H9 (cell line): ENCODE data around the gene CRACR2A. TPM values are rescaled to one million over a fixed set of nuclear protein-coding genes. Genes with fewer than 3 reads are reported as not detected.

Source experiments
- DNase-seq: peaks from one replicate; pipeline ENCODE4 v3.0.0-alpha.2; 2017
- H2AFZ ChIP-seq: one replicate; pipeline ENCODE4 v1.6.1; 2013; ENCODE audit warnings: mild to moderate bottlenecking, low read length, control low read depth, moderate library complexity
- H2AK5ac ChIP-seq: 2 replicates; pipeline ENCODE4 v1.6.1; 2013; ENCODE audit warnings: low read length, control low read depth, mixed read lengths; ENCODE audit not compliant: insufficient read length
- H2BK120ac ChIP-seq: one replicate; pipeline ENCODE4 v1.6.1; 2013; ENCODE audit warnings: low read depth, mild to moderate bottlenecking, low read length, control low read depth, inconsistent platforms; ENCODE audit not compliant: poor library complexity, severe bottlenecking
- H2BK12ac ChIP-seq: 2 replicates; pipeline ENCODE4 v1.6.1; 2013; ENCODE audit warnings: low read length, control low read depth, mixed read lengths, low read depth; ENCODE audit not compliant: insufficient read length
- H2BK15ac ChIP-seq: 2 replicates; pipeline ENCODE4 v1.6.1; 2013; ENCODE audit warnings: low read depth, low read length, control low read depth
- H2BK20ac ChIP-seq: one replicate; pipeline ENCODE4 v1.6.1; 2013; ENCODE audit warnings: low read depth, mild to moderate bottlenecking, low read length, control low read depth, inconsistent platforms; ENCODE audit not compliant: poor library complexity, severe bottlenecking
- H2BK5ac ChIP-seq: 2 replicates; pipeline ENCODE4 v1.6.1; 2013; ENCODE audit warnings: low read length, control low read depth, mixed read lengths; ENCODE audit not compliant: insufficient read length
- H3K14ac ChIP-seq: 2 replicates; pipeline ENCODE4 v1.6.1; 2013; ENCODE audit warnings: low read length, control low read depth; ENCODE audit not compliant: insufficient read depth
- H3K18ac ChIP-seq: 2 replicates; pipeline ENCODE4 v1.6.1; 2013; ENCODE audit warnings: low read depth, mild to moderate bottlenecking, mixed read lengths, low read length, control low read depth; ENCODE audit not compliant: insufficient read length
- H3K23ac ChIP-seq: 2 replicates; pipeline ENCODE4 v1.6.1; 2013; ENCODE audit warnings: low read length, control low read depth, mixed read lengths, low read depth; ENCODE audit not compliant: insufficient read length
- H3K23me2 ChIP-seq: 2 replicates; pipeline ENCODE4 v1.6.1; 2013; ENCODE audit warnings: low read depth, mild to moderate bottlenecking, mixed read lengths, low read length, control low read depth; ENCODE audit not compliant: insufficient read length, poor library complexity, severe bottlenecking
- H3K27ac ChIP-seq: 2 replicates; pipeline ENCODE4 v1.5.1; 2013; ENCODE audit warnings: low read length, control low read depth, mixed read lengths, low read depth; ENCODE audit not compliant: insufficient read length
- H3K27me3 ChIP-seq: 2 replicates; pipeline ENCODE4 v1.6.1; 2013; ENCODE audit warnings: low read length, control low read depth, inconsistent platforms; ENCODE audit not compliant: insufficient read depth
- H3K4ac ChIP-seq: 2 replicates; pipeline ENCODE4 v1.6.1; 2013; ENCODE audit warnings: low read depth, mild to moderate bottlenecking, control low read depth, inconsistent platforms, low read length, moderate library complexity
- H3K4me1 ChIP-seq: 2 replicates; pipeline ENCODE4 v1.6.1; 2013; ENCODE audit warnings: low read length, control low read depth, inconsistent platforms; ENCODE audit not compliant: insufficient read depth
- H3K4me2 ChIP-seq: 2 replicates; pipeline ENCODE4 v1.6.1; 2013; ENCODE audit warnings: low read length, control low read depth, mixed read lengths; ENCODE audit not compliant: insufficient read length, insufficient read depth
- H3K56ac ChIP-seq: 2 replicates; pipeline ENCODE4 v1.6.1; 2013; ENCODE audit warnings: low read depth, mild to moderate bottlenecking, mixed read lengths, low read length, control low read depth; ENCODE audit not compliant: insufficient read length
- H3K79me1 ChIP-seq: 2 replicates; pipeline ENCODE4 v1.6.1; 2013; ENCODE audit warnings: low read depth, mild to moderate bottlenecking, moderate library complexity, low read length, control low read depth, inconsistent platforms; ENCODE audit not compliant: insufficient read depth, poor library complexity, severe bottlenecking
- H3K79me2 ChIP-seq: 2 replicates; pipeline ENCODE4 v1.6.1; 2013; ENCODE audit warnings: low read length, control low read depth, inconsistent platforms; ENCODE audit not compliant: insufficient read depth
- H3K9ac ChIP-seq: 2 replicates; pipeline ENCODE4 v1.6.1; 2013; ENCODE audit warnings: low read length, control low read depth, mixed read lengths; ENCODE audit not compliant: insufficient read length; ENCODE audit errors: extremely low read depth
- H3K9me3 ChIP-seq: one replicate; pipeline ENCODE4 v1.6.1; 2013; ENCODE audit warnings: low read depth, low read length, inconsistent platforms; ENCODE audit not compliant: control insufficient read depth
- H3T11ph ChIP-seq: one replicate; pipeline ENCODE4 v1.6.1; 2013; ENCODE audit warnings: mild to moderate bottlenecking, low read length, control low read depth, inconsistent platforms
- H4K20me1 ChIP-seq: one replicate; pipeline ENCODE4 v1.6.1; 2013; ENCODE audit not compliant: control insufficient read depth, insufficient read length, insufficient read depth
- H4K5ac ChIP-seq: 2 replicates; pipeline ENCODE4 v1.6.1; 2013; ENCODE audit warnings: low read depth, mild to moderate bottlenecking, mixed read lengths, low read length, control low read depth; ENCODE audit not compliant: insufficient read length
- H4K8ac ChIP-seq: replicated peaks from 2 replicates; pipeline ENCODE4 v1.6.1; 2013; ENCODE audit warnings: low read length, control low read depth, mixed read lengths, low read depth; ENCODE audit not compliant: insufficient read length
- H4K91ac ChIP-seq: 2 replicates; pipeline ENCODE4 v1.6.1; 2013; ENCODE audit warnings: low read depth, mild to moderate bottlenecking, moderate library complexity, mixed read lengths, low read length, control low read depth; ENCODE audit not compliant: insufficient read length
- H3K27ac Mint-ChIP-seq, 3 experiments: 2 replicates in 2 of 3; 3 replicates in 1 of 3; pipeline ENCODE4 v1.8.0; 2020 to 2021; ENCODE audit warnings: mixed read lengths in 3 of 3, mild to moderate bottlenecking in 1 of 3, moderate library complexity in 1 of 3
- H3K27me3 Mint-ChIP-seq: 2 replicates; pipeline ENCODE4 v1.8.0; 2021; ENCODE audit warnings: low read depth, mild to moderate bottlenecking, moderate library complexity, mixed read lengths
- H3K36me3 Mint-ChIP-seq, 3 experiments: 2 replicates in 2 of 3; 3 replicates in 1 of 3; pipeline ENCODE4 v1.8.0; 2020 to 2021; ENCODE audit warnings: low read depth in 3 of 3, mixed read lengths in 3 of 3; ENCODE audit not compliant: insufficient read depth in 1 of 3
- H3K4me1 Mint-ChIP-seq, 2 experiments: 2 replicates each; pipeline ENCODE4 v1.8.0; 2020; ENCODE audit warnings: mixed read lengths in 2 of 2
- H3K4me3 Mint-ChIP-seq, 2 experiments: 2 replicates in 1 of 2; 3 replicates in 1 of 2; pipeline ENCODE4 v1.8.0; 2020 to 2021; ENCODE audit warnings: mild to moderate bottlenecking in 2 of 2, mixed read lengths in 2 of 2, moderate library complexity in 1 of 2
- H3K9me3 Mint-ChIP-seq, 2 experiments: 2 replicates in 1 of 2; 3 replicates in 1 of 2; pipeline ENCODE4 v1.8.0; 2020; ENCODE audit warnings: mild to moderate bottlenecking in 2 of 2, mixed read lengths in 2 of 2, moderate library complexity in 1 of 2
- WGBS: extraction: QIAGEN DNeasy Blood & Tissue Kit; methylation state at CpG from one replicate; pipeline ENCODE4 v1.1.7; 2013; ENCODE audit warnings: missing lambda C conversion rate, low lambda C conversion rate, mixed read lengths; ENCODE audit not compliant: insufficient read length; ENCODE audit errors: extremely low coverage; 5-methylcytosine and 5-hydroxymethylcytosine counted together
- total RNA-seq: library from RNA; stranded (reverse); gene quantifications from 2 replicates; pipeline ENCODE4 v1.2.1, GENCODE V29; 2021
- TF ChIP-seq, protein P1 (sequence below): fragments of 200-600 bp; sonication (generic); conservative IDR thresholded peaks from 3 replicates; pipeline ENCODE4 v1.8.0; 2021; ENCODE audit warnings: antibody characterized with exemption, mild to moderate bottlenecking

Gene CRACR2A
- total RNA-seq, 1 experiment from 2014 or later, result 2.0 TPM

DNA sequence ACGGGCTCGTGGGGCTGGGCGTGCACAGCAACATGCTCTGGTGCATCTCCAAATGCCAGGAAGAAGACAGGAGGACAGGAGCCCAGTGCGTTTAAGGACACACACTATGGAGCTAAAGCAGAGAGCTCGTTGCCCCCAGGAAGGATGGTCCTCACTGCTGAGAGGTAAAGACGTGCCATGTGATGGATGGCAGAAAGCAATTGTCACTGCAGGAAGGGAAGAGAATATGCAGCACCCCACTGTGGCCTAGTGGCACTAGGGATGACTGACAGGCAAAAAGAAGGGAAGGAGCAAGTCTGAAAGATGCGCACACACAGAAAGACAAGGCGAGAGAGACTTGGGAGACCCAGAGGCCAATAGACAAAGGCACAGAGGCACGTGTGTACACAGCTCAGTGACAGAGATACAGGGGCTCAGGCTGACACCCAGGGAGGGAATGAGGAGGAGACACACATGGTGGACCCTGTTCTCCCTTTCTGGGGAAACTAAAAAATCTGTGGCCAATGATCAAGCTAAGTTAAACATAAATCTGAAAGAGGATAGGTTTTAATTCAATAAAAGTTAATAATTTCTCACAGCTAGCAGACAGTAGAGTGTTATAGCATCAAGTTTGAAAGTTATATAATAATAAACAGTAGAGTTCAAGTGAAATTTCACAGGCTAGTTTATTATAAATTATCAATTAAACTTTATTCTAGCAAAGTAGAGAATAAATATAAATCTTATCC, 78.8 kb downstream of the CRACR2A start:
- no peak overlapping the region for H4K91ac ChIP-seq
- no peak overlapping the region for H2AFZ ChIP-seq
- no peak overlapping the region for H3K4me2 ChIP-seq
- H3K27me3 Mint-ChIP-seq, result no peaks in the 10 kb centered on the region
- peaks cover 5 to 6% of the 10 kb centered on the region in 2 experiments; a peak in 3 of 4 replicates for H3K4me1 Mint-ChIP-seq
- no peaks in the 10 kb centered on the region for H3K4me1 ChIP-seq
- H3K79me2 ChIP-seq, result no peaks in the 10 kb centered on the region
- H3K4me3 Mint-ChIP-seq, result no peak overlapping the region
- H3T11ph ChIP-seq, result no peak overlapping the region
- H2AK5ac ChIP-seq, result no peak overlapping the region
- DNase-seq, result no peak
- H3K9me3 ChIP-seq, result no peaks in the 10 kb centered on the region
- no peaks in the 10 kb centered on the region for H3K27me3 ChIP-seq
- no peak overlapping the region for H3K18ac ChIP-seq
- H2BK120ac ChIP-seq, result no peak overlapping the region
- no peaks in the 10 kb centered on the region for H3K36me3 Mint-ChIP-seq
- no peak overlapping the region for H2BK15ac ChIP-seq
- H3K23ac ChIP-seq, result no peak overlapping the region
- H2BK20ac ChIP-seq, result no peak overlapping the region
- H4K8ac ChIP-seq, result no peak overlapping the region
- H2BK12ac ChIP-seq, result no peak overlapping the region
- H3K79me1 ChIP-seq, result no peaks in the 10 kb centered on the region
- TF ChIP-seq, protein P1, sequence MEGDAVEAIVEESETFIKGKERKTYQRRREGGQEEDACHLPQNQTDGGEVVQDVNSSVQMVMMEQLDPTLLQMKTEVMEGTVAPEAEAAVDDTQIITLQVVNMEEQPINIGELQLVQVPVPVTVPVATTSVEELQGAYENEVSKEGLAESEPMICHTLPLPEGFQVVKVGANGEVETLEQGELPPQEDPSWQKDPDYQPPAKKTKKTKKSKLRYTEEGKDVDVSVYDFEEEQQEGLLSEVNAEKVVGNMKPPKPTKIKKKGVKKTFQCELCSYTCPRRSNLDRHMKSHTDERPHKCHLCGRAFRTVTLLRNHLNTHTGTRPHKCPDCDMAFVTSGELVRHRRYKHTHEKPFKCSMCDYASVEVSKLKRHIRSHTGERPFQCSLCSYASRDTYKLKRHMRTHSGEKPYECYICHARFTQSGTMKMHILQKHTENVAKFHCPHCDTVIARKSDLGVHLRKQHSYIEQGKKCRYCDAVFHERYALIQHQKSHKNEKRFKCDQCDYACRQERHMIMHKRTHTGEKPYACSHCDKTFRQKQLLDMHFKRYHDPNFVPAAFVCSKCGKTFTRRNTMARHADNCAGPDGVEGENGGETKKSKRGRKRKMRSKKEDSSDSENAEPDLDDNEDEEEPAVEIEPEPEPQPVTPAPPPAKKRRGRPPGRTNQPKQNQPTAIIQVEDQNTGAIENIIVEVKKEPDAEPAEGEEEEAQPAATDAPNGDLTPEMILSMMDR, result no peak
- no peak overlapping the region for H3K4ac ChIP-seq
- H3K14ac ChIP-seq, result no peak overlapping the region
- WGBS, result no CpG with 5 or more reads among the region's 9 CpGs
- H3K27ac ChIP-seq, result no peak overlapping the region
- no peaks in the 10 kb centered on the region for H3K23me2 ChIP-seq
- H3K9ac ChIP-seq, result no peak overlapping the region
- no peak overlapping the region for H2BK5ac ChIP-seq
- no peaks in the 10 kb centered on the region for H3K9me3 Mint-ChIP-seq
- H4K20me1 ChIP-seq, result no peaks in the 10 kb centered on the region
- no peak overlapping the region for H3K56ac ChIP-seq
- H4K5ac ChIP-seq, result no peak overlapping the region
- H3K27ac Mint-ChIP-seq, result no peak overlapping the region; a peak in 1 of 7 replicates
